SK-N-SH (cell line): Measurements from ENCODE around the gene HAGHL. TPM values are rescaled to one million over a fixed set of nuclear protein-coding genes. Genes with fewer than 3 reads are reported as not detected.

Experiments
- CTCF ChIA-PET: fragments of 300-600, 350-600 bp; formaldehyde crosslinking; extraction: SDS; loops from one replicate; lab custom pipeline; 2021; lab: Yijun Ruan, JAX
- POLR2A ChIA-PET: fragments of 350-600 bp; sonication (Branson Sonifier 250); formaldehyde crosslinking; extraction: SDS; loops from one replicate; lab custom pipeline; 2020; ENCODE audit warnings: antibody characterized with exemption, inconsistent platforms; lab: Yijun Ruan, JAX
- DNase-seq: peaks from one replicate; pipeline ENCODE4 v3.0.0; 2012
- H2AFZ ChIP-seq: fragments of 200-600 bp; sonication (generic); 2 replicates; pipeline ENCODE4 v1.8.1; 2016; ENCODE audit warnings: antibody characterized with exemption, mild to moderate bottlenecking, low read depth
- H3F3A ChIP-seq: fragments of 200-600 bp; sonication (generic); replicated peaks from 2 replicates; pipeline ENCODE3; 2016; ENCODE audit warnings: antibody characterized with exemption, mild to moderate bottlenecking; ENCODE audit not compliant: insufficient read depth
- H3K27ac ChIP-seq, 2 experiments: fragments of 200-500 bp in 1 of 2; fragments of 200-600 bp in 1 of 2; sonication (Bioruptor generic) in 1 of 2; sonication (generic), shearing (Covaris generic) in 1 of 2; 2 replicates each; pipeline versions ENCODE4 v1.5.1 to v1.6.1; 2014 to 2016; ENCODE audit warnings: low read depth in 2 of 2, inconsistent platforms in 1 of 2, low read length in 1 of 2, mild to moderate bottlenecking in 1 of 2, mixed read lengths in 1 of 2
- H3K27me3 ChIP-seq: fragments of 200-600 bp; sonication (generic), shearing (Covaris generic); 2 replicates; pipeline ENCODE4 v1.6.1; 2016; ENCODE audit warnings: mixed run types; ENCODE audit not compliant: insufficient read depth
- H3K36me3 ChIP-seq, 2 experiments: fragments of 200-500 bp in 1 of 2; fragments of 200-600 bp in 1 of 2; sonication (Bioruptor generic) in 1 of 2; sonication (generic) in 1 of 2; replicated peaks in 1 of 2; 2 replicates each; pipeline versions ENCODE3 to v1.5.1; 2014 to 2016; ENCODE audit warnings: low read length in 1 of 2, mild to moderate bottlenecking in 1 of 2; ENCODE audit not compliant: insufficient read depth in 2 of 2, control insufficient read depth in 1 of 2
- H3K4me1 ChIP-seq, 2 experiments: fragments of 200-500 bp in 1 of 2; fragments of 200-600 bp in 1 of 2; sonication (Bioruptor generic) in 1 of 2; sonication (generic), shearing (Covaris generic) in 1 of 2; 2 replicates each; pipeline versions ENCODE4 v1.5.1 to v1.6.1; 2014 to 2016; ENCODE audit warnings: low read depth in 1 of 2, low read length in 1 of 2, mixed run types in 1 of 2; ENCODE audit not compliant: insufficient read depth in 2 of 2, control insufficient read depth in 1 of 2
- H3K4me2 ChIP-seq: fragments of 200-600 bp; sonication (generic), shearing (Covaris generic); 2 replicates; pipeline ENCODE4 v1.6.1; 2017; ENCODE audit warnings: mixed run types
- H3K4me3 ChIP-seq, 2 experiments: fragments of 200-500 bp in 1 of 2; fragments of 200-600 bp in 1 of 2; sonication (Bioruptor generic) in 1 of 2; sonication (generic), shearing (Covaris generic) in 1 of 2; 2 replicates each; pipeline versions ENCODE4 v1.5.1 to v1.8.1; 2014 to 2016; ENCODE audit warnings: low read depth in 2 of 2, inconsistent platforms in 1 of 2, low read length in 1 of 2, mild to moderate bottlenecking in 1 of 2, mixed read lengths in 1 of 2, moderate library complexity in 1 of 2
- H3K79me2 ChIP-seq: fragments of 200-600 bp; sonication (generic); 2 replicates; pipeline ENCODE4 v1.8.1; 2017; ENCODE audit warnings: mild to moderate bottlenecking; ENCODE audit not compliant: insufficient read depth
- H3K9ac ChIP-seq: fragments of 200-600 bp; sonication (generic); 2 replicates; pipeline ENCODE4 v1.6.1; 2017; ENCODE audit warnings: mixed run types
- H3K9me2 ChIP-seq: fragments of 200-600 bp; sonication (generic); 2 replicates; pipeline ENCODE4 v1.6.1; 2017; ENCODE audit warnings: mixed run types
- H3K9me3 ChIP-seq: fragments of 200-600 bp; sonication (generic); 2 replicates; pipeline ENCODE4 v1.6.1; 2017; ENCODE audit warnings: mixed run types, mild to moderate bottlenecking, moderate library complexity
- H4K20me1 ChIP-seq: fragments of 200-600 bp; sonication (generic); 2 replicates; pipeline ENCODE4 v1.6.1; 2017; ENCODE audit warnings: mild to moderate bottlenecking, mixed run types; ENCODE audit not compliant: insufficient read depth
- CTCF ChIP-seq: fragments of 200-600 bp; sonication (generic); IDR thresholded peaks from 2 replicates; pipeline ENCODE4 v1.6.1; 2017; ENCODE audit warnings: antibody characterized with exemption, mild to moderate bottlenecking, moderate library complexity
- EP300 ChIP-seq, 2 experiments: IDR thresholded peaks; 2 replicates each; pipeline versions ENCODE4 v1.4.0 to v1.6.1; 2012; ENCODE audit warnings: borderline replicate concordance in 1 of 2, low read depth in 1 of 2, low read length in 1 of 2
- EZH2phosphoT487 ChIP-seq: fragments of 200-600 bp; sonication (generic); IDR thresholded peaks from 2 replicates; pipeline ENCODE4 v1.6.1; 2017; ENCODE audit warnings: low read depth, mixed run types, mild to moderate bottlenecking, antibody characterized with exemption, moderate library complexity, borderline replicate concordance
- FOSL2 ChIP-seq: IDR thresholded peaks from 2 replicates; pipeline ENCODE4 v1.4.0; 2012; ENCODE audit warnings: low read depth, mild to moderate bottlenecking, moderate library complexity, borderline replicate concordance
- FOXJ3 ChIP-seq: sonication (generic); formaldehyde crosslinking; IDR thresholded peaks from 2 replicates; pipeline ENCODE4 v1.5.1; 2020; ENCODE audit warnings: mild to moderate bottlenecking, missing genetic modification reagents
- FOXM1 ChIP-seq: IDR thresholded peaks from 2 replicates; pipeline ENCODE4 v1.4.0; 2012; ENCODE audit warnings: low read depth, mild to moderate bottlenecking
- GABPA ChIP-seq: IDR thresholded peaks from 2 replicates; pipeline ENCODE4 v1.4.0; 2012; ENCODE audit warnings: low read depth, mild to moderate bottlenecking
- JUND ChIP-seq: IDR thresholded peaks from 2 replicates; pipeline ENCODE4 v1.4.0; 2012
- MAX ChIP-seq: IDR thresholded peaks from 2 replicates; pipeline ENCODE4 v1.4.0; 2012; ENCODE audit warnings: low read depth
- MXI1 ChIP-seq: IDR thresholded peaks from 2 replicates; pipeline ENCODE4 v1.6.1; 2012; ENCODE audit warnings: mild to moderate bottlenecking, low read depth, low read length, improper control_type of control experiment
- NFIC ChIP-seq: IDR thresholded peaks from 2 replicates; pipeline ENCODE4 v1.4.0; 2012; ENCODE audit warnings: borderline replicate concordance
- POLR2AphosphoS5 ChIP-seq: IDR thresholded peaks from 2 replicates; pipeline ENCODE4 v1.6.1; 2012; ENCODE audit warnings: low read depth, low read length
- RAD21 ChIP-seq: IDR thresholded peaks from 2 replicates; pipeline ENCODE4 v1.6.1; 2012; ENCODE audit warnings: mild to moderate bottlenecking, low read length
- SMC3 ChIP-seq: IDR thresholded peaks from 2 replicates; pipeline ENCODE4 v1.6.1; 2012; ENCODE audit warnings: low read depth, low read length, improper control_type of control experiment
- TAF1 ChIP-seq: IDR thresholded peaks from 2 replicates; pipeline ENCODE4 v1.6.1; 2012; ENCODE audit warnings: low read depth, mild to moderate bottlenecking, low read length, moderate library complexity, borderline replicate concordance
- TCF12 ChIP-seq: IDR thresholded peaks from 2 replicates; pipeline ENCODE4 v1.4.0; 2012
- YY1 ChIP-seq: IDR thresholded peaks from 2 replicates; pipeline ENCODE4 v1.4.0; 2012; ENCODE audit warnings: low read depth, mild to moderate bottlenecking
- WGBS: methylation state at CpG from one replicate; pipeline ENCODE4 v1.1.6; 2017; ENCODE audit warnings: low lambda C conversion rate; 5-methylcytosine and 5-hydroxymethylcytosine counted together
- polyA plus RNA-seq, 3 experiments: library from polyadenylated mRNA; depleted of rRNA; stranded (reverse); fragments of >200 nt; gene quantifications; 2 replicates each; pipeline ENCODE4 v1.2.3, GENCODE V29; 2012
- TF ChIP-seq, protein P1 (sequence below): IDR thresholded peaks from 2 replicates; pipeline ENCODE4; 2012

The HAGHL gene
- polyA plus RNA-seq, 1 of the 3 experiments (the other 2 are of a cell fraction): 65.5 TPM

- Histone ChIP-seq H2AFZ (no peak overlapping the region), H3K79me2 (peaks cover 45% of the 10 kb centered on the region), H3K9me2 (no peaks in the 10 kb centered on the region), H3K9me3 (no peaks in the 10 kb centered on the region), H3K4me2 (peak overlapping the region; percentile 89; the same call in 1 of the 2 replicates), H3K36me3 (peaks cover 13 to 39% of the 10 kb centered on the region in 2 experiments), H4K20me1 (peaks cover 23% of the 10 kb centered on the region), H3F3A (peaks cover 10% of the 10 kb centered on the region), H3K4me3 (peak overlapping the region in 1 of 2 experiments; percentile 68; a peak in 1 of 4 replicates), H3K9ac (no peak overlapping the region), H3K27ac (peak overlapping the region in 1 of 2 experiments; percentile 82; a peak in 2 of 4 replicates), H3K4me1 (peaks cover 13 to 59% of the 10 kb centered on the region in 2 experiments; a peak in 3 of 4 replicates), H3K27me3 (no peaks in the 10 kb centered on the region)
- TF ChIP-seq GABPA (no peak), JUND (no peak), EZH2phosphoT487 (no peak), POLR2AphosphoS5 (no peak), MAX (no peak), TAF1 (no peak), FOSL2 (no peak), YY1 (no peak), NFIC (no peak), TCF12 (no peak), FOXM1 (no peak), RAD21 (no peak), SMC3 (no peak), MXI1 (no peak), EP300 (IDR thresholded peaks at IDR 0.05; ENCODE audit: borderline replicate concordance in 1 of 2, low read depth in 1 of 2, low read length in 1 of 2) (no peak), FOXJ3 (no peak)
- TF ChIP-seq, protein P1, sequence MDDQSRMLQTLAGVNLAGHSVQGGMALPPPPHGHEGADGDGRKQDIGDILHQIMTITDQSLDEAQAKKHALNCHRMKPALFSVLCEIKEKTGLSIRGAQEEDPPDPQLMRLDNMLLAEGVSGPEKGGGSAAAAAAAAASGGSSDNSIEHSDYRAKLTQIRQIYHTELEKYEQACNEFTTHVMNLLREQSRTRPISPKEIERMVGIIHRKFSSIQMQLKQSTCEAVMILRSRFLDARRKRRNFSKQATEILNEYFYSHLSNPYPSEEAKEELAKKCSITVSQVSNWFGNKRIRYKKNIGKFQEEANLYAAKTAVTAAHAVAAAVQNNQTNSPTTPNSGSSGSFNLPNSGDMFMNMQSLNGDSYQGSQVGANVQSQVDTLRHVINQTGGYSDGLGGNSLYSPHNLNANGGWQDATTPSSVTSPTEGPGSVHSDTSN: no peak
- DNase-seq: no peak
- 89% methylated on average over 33 of the region's 61 CpGs for WGBS
- ChIA-PET POLR2A (interaction anchor here (0.6 to 1.2 kb wide), 3 partner anchors 9 to 254 kb away, joined by 3 to 5 read pairs (median 4); no protein-coding TSS in a partner anchor), CTCF (interaction anchor here (0.6 to 5.9 kb wide), 12 partner anchors 13 to 323 kb away, joined by 3 to 38 read pairs (median 4); partner anchors contain the start of genes ANTKMT, METTL26 and RHOT2)
Measured at GRCh38 chr16:684961-685696, 41.8 kb upstream of the HAGHL start.

DNA sequence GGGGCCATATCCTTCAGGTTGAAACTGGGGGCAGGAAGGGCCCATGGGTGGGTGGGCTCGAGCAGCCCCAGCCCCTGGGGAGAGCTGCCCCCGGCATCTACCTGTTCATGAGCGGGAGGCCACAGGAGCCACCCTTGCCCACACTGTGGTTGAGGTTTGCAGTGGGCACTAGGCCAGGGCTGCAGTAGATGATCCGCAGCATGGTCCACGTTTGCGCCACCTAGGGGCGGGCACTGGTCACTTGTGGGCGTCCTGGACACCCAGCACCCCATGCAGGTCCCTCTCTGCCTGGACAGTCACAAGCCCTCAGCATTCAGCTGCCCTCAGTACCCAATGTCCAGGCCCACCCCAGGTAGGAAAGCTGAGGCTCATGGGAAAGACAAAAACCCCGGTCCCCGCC is 40.9 kb upstream of the HAGHL start:
- Histone ChIP-seq H2AFZ (no peak overlapping the region), H4K20me1 (peaks cover 20% of the 10 kb centered on the region), H3K27me3 (no peaks in the 10 kb centered on the region), H3K27ac (peak overlapping the region in 1 of 2 experiments; percentile 47; a peak in 1 of 4 replicates), H3K4me2 (peak overlapping the region; percentile 37; the same call in 1 of the 2 replicates), H3K36me3 (peaks cover 13 to 39% of the 10 kb centered on the region in 2 experiments), H3K9me3 (no peaks in the 10 kb centered on the region), H3K4me3 (no peak overlapping the region), H3K4me1 (peaks cover 13 to 59% of the 10 kb centered on the region in 2 experiments; a peak in 3 of 4 replicates)
- DNase-seq: peak; percentile 84
- ChIA-PET CTCF (interaction anchor here (0.6 to 5.9 kb wide), 18 partner anchors 9 to 356 kb away, joined by 3 to 38 read pairs (median 4); partner anchors contain the start of genes ANTKMT, RHBDL1 and RHOT2), POLR2A (no interaction called here)
- TF ChIP-seq MAX (peak; percentile 41; the same call in 1 of the 2 replicates), CTCF (peak; percentile 66), FOXJ3 (no peak)
- TF ChIP-seq, all 33 proteins: peak for 2
- 94% methylated on average over 2 of the region's 10 CpGs for WGBS
- no peak overlapping the region for H3K9ac ChIP-seq
- H3K79me2 ChIP-seq: peaks cover 40% of the 10 kb centered on the region
- H3K9me2 ChIP-seq: no peaks in the 10 kb centered on the region
- H3F3A ChIP-seq: peaks cover 5% of the 10 kb centered on the region
